Lower lobe of right lung (tissue), 2 donors: ENCODE data around the gene HNRNPL. TPM values are rescaled to one million over a fixed set of nuclear protein-coding genes. Genes with fewer than 3 reads are reported as not detected.
"Not testable (repeated sequence)": the region's sequence is repeated elsewhere in the genome, so short reads cannot be mapped to it uniquely, and the experiment has no call there.

Source experiments
- ATAC-seq, 2 donors: fragments of 200-7000 bp; cut with Tn5 transposase; one replicate each; pipeline ENCODE4 v1.9.1; 2020 to 2022; ENCODE audit warnings: mild to moderate bottlenecking in 2 of 2, moderate library complexity in 2 of 2
- DNase-seq: peaks from one replicate; pipeline ENCODE4 v3.0.0-alpha.2; 2020
- H3K27ac ChIP-seq: fragments of 200-600 bp; one replicate; pipeline ENCODE4 v1.8.0; 2022
- H3K27me3 ChIP-seq: fragments of 200-600 bp; one replicate; pipeline ENCODE4 v1.8.0; 2022; ENCODE audit warnings: low read depth
- H3K36me3 ChIP-seq: fragments of 200-600 bp; one replicate; pipeline ENCODE4 v1.8.0; 2022; ENCODE audit warnings: mild to moderate bottlenecking
- H3K4me1 ChIP-seq: fragments of 200-600 bp; one replicate; pipeline ENCODE4 v1.8.0; 2022
- H3K4me3 ChIP-seq: fragments of 200-600 bp; one replicate; pipeline ENCODE4 v1.8.0; 2022; ENCODE audit warnings: mild to moderate bottlenecking
- H3K9me3 ChIP-seq: fragments of 200-600 bp; one replicate; pipeline ENCODE4 v1.8.0; 2022
- intact Hi-C: fragments of 100-400 bp; cut with DNase I; formaldehyde crosslinking; loops from one replicate; pipeline ENCODE4 v1.11.0; 2022
- total RNA-seq: library from RNA; stranded (reverse); fragmentation: NEBNext Ultra II Directional; extraction: Animal tissue kit (Norgen Biotek cat#: 25700); gene quantifications from one replicate; pipeline ENCODE4 v1.2.1, GENCODE V29; 2021
- TF ChIP-seq, protein P1 (sequence below): fragments of 200-600 bp; IDR thresholded peaks from one replicate; pipeline ENCODE4 v1.8.0; 2022; ENCODE audit warnings: antibody characterized with exemption, mild to moderate bottlenecking
- donor health status: DM: no; HTN: yes; CAD: no; lungs with severe emphysema.

HNRNPL gene
- total RNA-seq, 1 donor from 2014 or later = 274 TPM

DNA sequence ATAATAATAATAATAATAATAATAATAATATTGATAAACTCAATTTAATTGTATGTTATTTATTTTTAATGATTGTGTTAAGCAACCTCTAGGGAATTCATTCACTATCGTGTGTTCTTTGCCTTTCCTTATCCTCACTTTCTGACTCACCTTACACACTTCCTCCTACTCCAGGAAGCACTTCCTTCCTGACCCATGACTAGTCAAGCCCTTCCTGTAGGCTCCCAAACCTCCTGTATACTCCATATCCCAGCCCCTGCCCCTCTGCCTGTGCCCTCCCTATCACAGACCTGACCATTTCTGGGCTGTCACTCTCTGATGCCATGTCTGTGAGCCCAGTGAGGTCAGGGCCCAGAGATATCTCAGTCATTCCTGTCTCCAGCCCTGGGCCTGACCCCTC, 44.6 kb downstream of the HNRNPL start:
- TF ChIP-seq, protein P1, sequence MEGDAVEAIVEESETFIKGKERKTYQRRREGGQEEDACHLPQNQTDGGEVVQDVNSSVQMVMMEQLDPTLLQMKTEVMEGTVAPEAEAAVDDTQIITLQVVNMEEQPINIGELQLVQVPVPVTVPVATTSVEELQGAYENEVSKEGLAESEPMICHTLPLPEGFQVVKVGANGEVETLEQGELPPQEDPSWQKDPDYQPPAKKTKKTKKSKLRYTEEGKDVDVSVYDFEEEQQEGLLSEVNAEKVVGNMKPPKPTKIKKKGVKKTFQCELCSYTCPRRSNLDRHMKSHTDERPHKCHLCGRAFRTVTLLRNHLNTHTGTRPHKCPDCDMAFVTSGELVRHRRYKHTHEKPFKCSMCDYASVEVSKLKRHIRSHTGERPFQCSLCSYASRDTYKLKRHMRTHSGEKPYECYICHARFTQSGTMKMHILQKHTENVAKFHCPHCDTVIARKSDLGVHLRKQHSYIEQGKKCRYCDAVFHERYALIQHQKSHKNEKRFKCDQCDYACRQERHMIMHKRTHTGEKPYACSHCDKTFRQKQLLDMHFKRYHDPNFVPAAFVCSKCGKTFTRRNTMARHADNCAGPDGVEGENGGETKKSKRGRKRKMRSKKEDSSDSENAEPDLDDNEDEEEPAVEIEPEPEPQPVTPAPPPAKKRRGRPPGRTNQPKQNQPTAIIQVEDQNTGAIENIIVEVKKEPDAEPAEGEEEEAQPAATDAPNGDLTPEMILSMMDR = no peak
- Histone ChIP-seq H3K27me3 (no peaks in the 10 kb centered on the region), H3K4me3 (no peak overlapping the region), H3K4me1 (peaks cover 8% of the 10 kb centered on the region), H3K9me3 (no peaks in the 10 kb centered on the region), H3K36me3 (no peaks in the 10 kb centered on the region), H3K27ac (no peak overlapping the region)
- ATAC-seq (peak in 1 of 2 donors; percentile 26), DNase-seq (no peak)
- intact Hi-C loops = no loop called here

DNA sequence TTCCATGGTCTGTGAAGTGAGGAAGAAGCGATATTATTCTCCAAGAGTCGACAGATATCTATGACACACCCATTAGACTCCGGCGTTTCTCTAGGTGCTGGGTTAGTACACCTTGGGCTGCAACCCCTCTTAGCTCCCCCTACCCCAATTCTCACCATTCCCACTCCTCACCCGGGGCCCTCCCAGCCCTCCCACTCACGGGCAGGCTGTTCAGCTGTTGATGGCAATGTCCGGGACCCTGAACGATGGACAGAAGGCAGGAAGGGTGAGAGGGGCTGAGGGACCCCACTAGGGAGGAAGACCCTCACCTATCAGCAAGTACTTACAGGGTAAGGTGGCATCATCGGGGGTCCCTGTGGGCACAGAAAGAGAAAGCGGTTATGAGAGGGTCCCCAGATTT, 46.2 kb downstream of the HNRNPL start:
- no peak for ATAC-seq
- TF ChIP-seq, protein P1 = no peak
- intact Hi-C loops = no loop called here

DNA sequence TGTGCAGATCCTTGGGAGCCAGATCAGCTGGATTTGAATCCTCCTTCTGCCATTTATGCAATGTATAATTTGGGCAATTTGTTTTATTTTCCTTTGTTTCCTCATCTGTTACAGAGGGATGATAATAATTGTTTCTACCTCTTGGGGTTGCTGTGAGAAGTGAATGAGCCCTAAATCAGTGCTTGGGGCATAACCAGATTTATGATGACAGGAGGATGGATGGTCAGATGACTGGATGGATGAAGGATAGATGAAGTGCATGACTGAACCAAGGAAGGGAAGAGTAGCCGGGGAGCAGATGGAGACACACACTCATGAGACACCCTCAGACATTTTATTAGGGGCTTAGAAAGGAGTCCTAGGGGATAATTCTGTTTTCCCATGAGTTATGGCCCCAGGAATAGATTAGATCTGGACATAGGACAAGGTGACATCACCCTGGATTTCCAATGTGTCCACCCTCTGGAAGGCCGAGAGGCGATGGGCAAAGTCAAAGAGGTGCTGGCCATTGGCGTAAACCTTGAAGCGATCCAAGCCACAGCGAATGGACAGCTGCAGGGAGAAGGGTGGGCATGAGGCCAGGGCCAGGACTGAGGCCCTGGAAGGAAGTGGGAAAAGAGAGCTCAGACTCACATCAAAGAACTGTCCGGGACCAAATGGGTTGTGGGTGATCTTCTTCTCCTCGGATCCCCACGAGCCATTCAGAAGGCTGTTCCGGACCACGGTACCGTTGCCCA, 48.3 kb downstream of the HNRNPL start:
- DNase-seq (no peak), ATAC-seq (no peak)
- Histone ChIP-seq H3K9me3 (no peaks in the 10 kb centered on the region), H3K27ac (no peak overlapping the region), H3K4me1 (no peaks in the 10 kb centered on the region), H3K27me3 (no peaks in the 10 kb centered on the region), H3K36me3 (no peaks in the 10 kb centered on the region), H3K4me3 (no peak overlapping the region)
- TF ChIP-seq, protein P1 = no peak
- intact Hi-C loops = no loop called here

More for the DNA sequence above, 46.2 kb downstream of the HNRNPL start:
- Histone ChIP-seq H3K4me1 (peaks cover 5% of the 10 kb centered on the region), H3K27ac (no peak overlapping the region), H3K4me3 (no peak overlapping the region), H3K9me3 (no peaks in the 10 kb centered on the region), H3K27me3 (no peaks in the 10 kb centered on the region), H3K36me3 (no peaks in the 10 kb centered on the region)
- no peak for DNase-seq

DNA sequence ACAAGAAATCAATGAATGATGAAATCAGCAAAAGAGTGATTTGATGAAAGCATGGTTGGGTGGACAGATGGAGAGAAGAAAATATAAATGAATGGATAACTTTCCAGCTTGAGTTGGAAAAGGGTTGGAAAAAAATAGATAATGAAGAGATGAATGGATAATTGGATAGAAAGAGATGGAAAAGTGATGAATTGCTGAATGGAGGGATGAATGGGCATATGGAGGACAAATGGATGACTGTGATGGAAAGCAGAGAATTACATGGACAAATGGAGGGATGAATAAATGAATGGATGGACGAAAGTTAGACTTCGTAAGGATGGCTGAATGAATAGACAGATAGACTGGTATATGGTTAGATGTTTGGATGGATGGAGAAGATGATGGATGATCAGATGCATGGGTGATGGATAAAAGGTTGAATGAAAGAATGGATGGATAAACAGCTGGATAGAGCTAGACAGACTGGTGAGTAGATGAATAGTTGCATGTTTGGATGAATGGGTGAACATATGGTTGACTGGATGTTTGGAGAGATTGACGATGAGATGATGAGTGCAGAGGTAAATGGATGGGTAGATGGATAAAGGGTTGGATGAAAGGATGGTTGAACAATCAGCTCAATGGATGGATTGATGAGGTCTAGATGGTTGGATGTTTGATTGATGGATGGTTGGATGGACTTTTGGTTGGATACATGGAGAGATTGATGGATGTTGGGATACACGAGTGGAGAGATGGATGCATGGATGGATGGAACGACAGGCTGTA, 49.0 kb downstream of the HNRNPL start:
- Histone ChIP-seq H3K27ac (no peak overlapping the region), H3K9me3 (no peaks in the 10 kb centered on the region), H3K4me3 (no peak overlapping the region), H3K27me3 (no peaks in the 10 kb centered on the region), H3K4me1 (no peaks in the 10 kb centered on the region), H3K36me3 (no peaks in the 10 kb centered on the region)
- no peak for DNase-seq
- intact Hi-C loops = no loop called here
- no peak for ATAC-seq
- TF ChIP-seq, protein P1 = no peak

DNA sequence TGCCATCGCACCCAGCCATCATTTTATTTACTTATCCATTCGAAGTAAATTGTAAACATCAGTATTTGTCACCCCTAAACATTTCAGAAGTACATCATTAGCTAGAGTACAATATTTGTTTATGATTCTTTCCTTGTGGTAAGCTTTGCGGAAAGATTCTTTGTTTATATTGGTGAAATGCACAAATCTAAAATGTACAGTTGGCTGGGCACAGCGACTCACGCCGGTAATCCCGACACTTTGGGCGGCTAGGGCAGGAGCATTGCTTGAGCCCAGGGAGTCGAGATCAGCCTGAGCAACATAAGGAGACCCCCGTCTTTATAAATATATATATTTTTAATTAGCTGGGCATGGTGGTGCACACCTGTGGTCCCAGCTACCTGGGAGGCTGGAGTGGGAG, 50.7 kb downstream of the HNRNPL start:
- no peak overlapping the region for H3K27ac ChIP-seq
- no peak for DNase-seq
- intact Hi-C loops = no loop called here
- ATAC-seq = no peak
- no peaks in the 10 kb centered on the region for H3K36me3 ChIP-seq
- no peaks in the 10 kb centered on the region for H3K9me3 ChIP-seq
- no peak overlapping the region for H3K4me3 ChIP-seq
- no peaks in the 10 kb centered on the region for H3K4me1 ChIP-seq
- no peaks in the 10 kb centered on the region for H3K27me3 ChIP-seq
- TF ChIP-seq, protein P1 = no peak

DNA sequence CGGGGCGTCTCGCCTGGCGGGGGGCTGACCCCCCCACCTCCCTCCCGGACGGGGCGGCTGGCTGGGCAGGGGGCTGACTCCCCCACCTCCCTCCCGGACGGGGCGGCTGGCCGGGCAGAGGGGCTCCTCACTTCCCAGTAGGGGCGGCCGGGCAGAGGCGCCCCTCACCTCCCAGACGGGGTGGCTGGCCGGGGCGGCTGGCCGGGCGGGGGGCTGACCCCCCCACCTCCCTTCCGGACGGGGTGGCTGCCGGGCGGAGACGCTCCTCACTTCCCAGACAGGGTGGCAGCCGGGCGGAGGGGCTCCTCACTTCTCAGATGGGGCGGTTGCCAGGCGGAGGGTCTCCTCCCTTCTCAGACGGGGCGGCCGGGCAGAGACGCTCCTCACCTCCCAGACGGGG, 52.0 kb downstream of the HNRNPL start:
- H3K4me3 ChIP-seq, H3K27ac ChIP-seq, DNase-seq, intact Hi-C loops, H3K4me1 ChIP-seq, H3K9me3 ChIP-seq, H3K36me3 ChIP-seq, H3K27me3 ChIP-seq, ATAC-seq: not testable (repeated sequence)
